HG02852 (cell line): ENCODE data around the gene MUC20.
"Not testable (repeated sequence)": the region's sequence is repeated elsewhere in the genome, so short reads cannot be mapped to it uniquely, and the experiment has no call there.

Experiments used
- ATAC-seq: cut with Tn5 transposase; IDR thresholded peaks from one replicate; pipeline ENCODE4 v1.9.1; 2021; ENCODE audit warnings: mild to moderate bottlenecking, moderate library complexity; ENCODE audit not compliant: unreplicated experiment

MUC20 gene

GRCh38 chr3:195692781-195693427 is 27.9 kb upstream of the MUC20 start:
- no peak for ATAC-seq

GRCh38 chr3:195693428-195694216 is 27.2 kb upstream of the MUC20 start:
- no peak for ATAC-seq

GRCh38 chr3:195694217-195695076 is 26.3 kb upstream of the MUC20 start:
- not testable (repeated sequence) for ATAC-seq

- ATAC-seq, result no peak
Observed at GRCh38 chr3:195696632-195697278, 24.0 kb upstream of the MUC20 start.

- ATAC-seq, result no peak
Observed at GRCh38 chr3:195697582-195698324, 23.0 kb upstream of the MUC20 start.

GRCh38 chr3:195698325-195698646 is 22.5 kb upstream of the MUC20 start:
- no peak for ATAC-seq

- ATAC-seq, result no peak
Observed at GRCh38 chr3:195698647-195699387, 22.0 kb upstream of the MUC20 start.

- no peak for ATAC-seq
Observed at GRCh38 chr3:195699388-195699771, 21.4 kb upstream of the MUC20 start.

- ATAC-seq, result no peak
Observed at GRCh38 chr3:195699860-195700259, 20.9 kb upstream of the MUC20 start.

- no peak for ATAC-seq
Observed at GRCh38 chr3:195700319-195700718, 20.5 kb upstream of the MUC20 start.

GRCh38 chr3:195701042-195701915 is 19.5 kb upstream of the MUC20 start:
- ATAC-seq, result no peak

- ATAC-seq, result no peak
Observed at GRCh38 chr3:195703776-195704175, 17.0 kb upstream of the MUC20 start.

GRCh38 chr3:195704433-195704999 is 16.3 kb upstream of the MUC20 start:
- ATAC-seq, result no peak

GRCh38 chr3:195705081-195705991 is 15.4 kb upstream of the MUC20 start:
- ATAC-seq, result no peak

- ATAC-seq, result no peak
Observed at GRCh38 chr3:195708061-195708460, 12.7 kb upstream of the MUC20 start.

- no peak for ATAC-seq
Observed at GRCh38 chr3:195708626-195709481, 11.9 kb upstream of the MUC20 start.

- no peak for ATAC-seq
Observed at GRCh38 chr3:195709676-195710085, 11.1 kb upstream of the MUC20 start.
